H1 (cell line): ENCODE results near the gene STKLD1. TPM values are rescaled to one million over a fixed set of nuclear protein-coding genes. Genes with fewer than 3 reads are reported as not detected.

Source experiments
- CTCF ChIA-PET: fragments of 300-600 bp; sonication (Branson Sonifier 250); formaldehyde crosslinking; loops from one replicate; lab custom pipeline; 2021; ENCODE audit not compliant: partially characterized antibody; lab: Charles Lee
- POLR2A ChIA-PET: fragments of 300-600 bp; sonication (Branson Sonifier 250); formaldehyde crosslinking; loops from one replicate; lab custom pipeline; 2021; ENCODE audit warnings: inconsistent platforms; ENCODE audit not compliant: partially characterized antibody; lab: Charles Lee
- DNase-seq, 2 experiments: peaks; one replicate each; pipeline versions ENCODE4 v3.0.0 to v3.0.0-alpha.2; 2010 to 2022; ENCODE audit warnings: low spot score in 2 of 2, low read depth in 1 of 2, mixed read lengths in 1 of 2
- FAIRE-seq: peaks from 2 replicates; lab custom pipeline; 2011; peaks lifted over from hg19 to GRCh38; lab: Jason Lieb, UNC
- H2AFZ ChIP-seq: 2 replicates; pipeline ENCODE4 v1.8.1; 2012; ENCODE audit warnings: low read length, inconsistent platforms
- H2AK5ac ChIP-seq: 2 replicates; pipeline ENCODE4 v1.6.1; 2013; ENCODE audit warnings: low read depth, low read length
- H2BK120ac ChIP-seq: replicated peaks from 2 replicates; pipeline ENCODE3; 2013; ENCODE audit warnings: low read depth, low read length, inconsistent platforms
- H2BK12ac ChIP-seq: 2 replicates; pipeline ENCODE4 v1.6.1; 2013; ENCODE audit warnings: low read depth, low read length
- H2BK15ac ChIP-seq: 2 replicates; pipeline ENCODE4 v1.6.1; 2013; ENCODE audit warnings: low read length
- H2BK20ac ChIP-seq: 2 replicates; pipeline ENCODE4 v1.6.1; 2013; ENCODE audit warnings: low read length
- H2BK5ac ChIP-seq: 2 replicates; pipeline ENCODE4 v1.6.1; 2013; ENCODE audit warnings: low read depth, low read length
- H3K14ac ChIP-seq: 2 replicates; pipeline ENCODE4 v1.6.1; 2013; ENCODE audit warnings: inconsistent platforms; ENCODE audit not compliant: insufficient read length
- H3K18ac ChIP-seq: 2 replicates; pipeline ENCODE4 v1.6.1; 2013; ENCODE audit warnings: low read length; ENCODE audit errors: extremely low read depth
- H3K23ac ChIP-seq: 2 replicates; pipeline ENCODE4 v1.6.1; 2013; ENCODE audit warnings: inconsistent platforms; ENCODE audit not compliant: insufficient read length
- H3K23me2 ChIP-seq: 2 replicates; pipeline ENCODE4 v1.6.1; 2013; ENCODE audit warnings: low read depth, low read length
- H3K27ac ChIP-seq: 2 replicates; pipeline ENCODE4 v1.6.1; 2011; ENCODE audit warnings: low read depth, low read length, inconsistent platforms
- H3K27me3 ChIP-seq, 4 experiments: replicated peaks in 1 of 4; 1 replicate in 1 of 4; 2 replicates in 3 of 4; pipeline versions ENCODE4 v1.6.1 to v1.8.1; 2011 to 2013; ENCODE audit warnings: low read length in 3 of 4, mild to moderate bottlenecking in 3 of 4, inconsistent platforms in 2 of 4, mixed read lengths in 2 of 4, moderate library complexity in 1 of 4; ENCODE audit not compliant: control insufficient read depth in 3 of 4, insufficient read depth in 3 of 4; ENCODE audit errors: extremely low read depth in 1 of 4
- H3K36me3 ChIP-seq, 4 experiments: 2 replicates each; pipeline versions ENCODE4 v1.6.1 to v1.8.1; 2011 to 2013; ENCODE audit warnings: mild to moderate bottlenecking in 4 of 4, low read length in 3 of 4, moderate library complexity in 2 of 4, control low read depth in 1 of 4, inconsistent platforms in 1 of 4; ENCODE audit not compliant: insufficient read depth in 4 of 4, control insufficient read depth in 2 of 4
- H3K4ac ChIP-seq: replicated peaks from 2 replicates; pipeline ENCODE3; 2013; ENCODE audit warnings: low read length, low read depth, mixed read lengths, inconsistent platforms; ENCODE audit not compliant: insufficient read length
- H3K4me1 ChIP-seq, 4 experiments: replicated peaks in 1 of 4; 1 replicate in 1 of 4; 2 replicates in 3 of 4; pipeline versions ENCODE4 v1.6.1 to v1.8.1; 2011 to 2013; ENCODE audit warnings: low read length in 3 of 4, inconsistent platforms in 2 of 4, mixed read lengths in 1 of 4; ENCODE audit not compliant: insufficient read depth in 4 of 4, control insufficient read depth in 3 of 4
- H3K4me2 ChIP-seq, 2 experiments: 2 replicates each; pipeline versions ENCODE4 v1.6.1 to v1.8.1; 2011 to 2013; ENCODE audit warnings: low read depth in 2 of 2, low read length in 2 of 2, control low read depth in 1 of 2, inconsistent platforms in 1 of 2, mild to moderate bottlenecking in 1 of 2; ENCODE audit not compliant: insufficient read depth in 1 of 2
- H3K4me3 ChIP-seq, 4 experiments: fragments of 200-600, 300-600 bp in 1 of 4; sonication (generic), shearing (Covaris generic), sonication (Bioruptor Twin) in 1 of 4; 2 replicates each; pipeline versions ENCODE4 v1.5.1 to v1.8.1; 2011 to 2016; ENCODE audit warnings: low read length in 4 of 4, low read depth in 3 of 4, control low read depth in 2 of 4, inconsistent platforms in 2 of 4, mild to moderate bottlenecking in 2 of 4, mixed read lengths in 1 of 4, moderate library complexity in 1 of 4; ENCODE audit not compliant: insufficient read depth in 2 of 4; ENCODE audit errors: extremely low read depth in 1 of 4
- H3K56ac ChIP-seq: replicated peaks from 2 replicates; pipeline ENCODE3; 2013; ENCODE audit warnings: low read depth, mild to moderate bottlenecking, mixed read lengths, low read length, inconsistent platforms; ENCODE audit not compliant: insufficient read length
- H3K79me1 ChIP-seq: 2 replicates; pipeline ENCODE4 v1.6.1; 2013; ENCODE audit warnings: low read depth, low read length, control low read depth
- H3K79me2 ChIP-seq, 2 experiments: 2 replicates each; pipeline versions ENCODE4 v1.6.1 to v1.8.1; 2012 to 2013; ENCODE audit warnings: low read length in 2 of 2, mild to moderate bottlenecking in 2 of 2, inconsistent platforms in 1 of 2; ENCODE audit not compliant: insufficient read depth in 2 of 2, control insufficient read depth in 1 of 2
- H3K9ac ChIP-seq, 4 experiments: replicated peaks in 1 of 4; 1 replicate in 1 of 4; 2 replicates in 3 of 4; pipeline versions ENCODE4 v1.6.1 to v1.8.1; 2011 to 2013; ENCODE audit warnings: low read depth in 3 of 4, low read length in 3 of 4, control low read depth in 2 of 4, mild to moderate bottlenecking in 2 of 4, moderate library complexity in 2 of 4, inconsistent platforms in 1 of 4; ENCODE audit errors: extremely low read depth in 1 of 4
- H3K9me3 ChIP-seq, 2 experiments: 2 replicates each; pipeline versions ENCODE4 v1.6.1 to v1.8.1; 2012 to 2013; ENCODE audit warnings: mild to moderate bottlenecking in 2 of 2, moderate library complexity in 2 of 2, control low read depth in 1 of 2, inconsistent platforms in 1 of 2, low read depth in 1 of 2, low read length in 1 of 2, mixed read lengths in 1 of 2; ENCODE audit not compliant: insufficient read depth in 2 of 2
- H4K20me1 ChIP-seq, 2 experiments: replicated peaks in 1 of 2; 2 replicates each; pipeline versions ENCODE3 to v1.8.1; 2011 to 2013; ENCODE audit warnings: inconsistent platforms in 2 of 2, low read length in 2 of 2, mild to moderate bottlenecking in 1 of 2; ENCODE audit not compliant: insufficient read depth in 2 of 2, control insufficient read depth in 1 of 2
- H4K5ac ChIP-seq: 2 replicates; pipeline ENCODE4 v1.6.1; 2013; ENCODE audit warnings: low read length, low read depth, mixed read lengths, inconsistent platforms; ENCODE audit not compliant: insufficient read length
- H4K8ac ChIP-seq: 2 replicates; pipeline ENCODE4 v1.8.0; 2013; ENCODE audit warnings: mild to moderate bottlenecking, moderate library complexity, low read length, inconsistent platforms; ENCODE audit not compliant: insufficient read depth; ENCODE audit errors: extremely low read depth
- H4K91ac ChIP-seq: replicated peaks from 2 replicates; pipeline ENCODE3; 2013; ENCODE audit warnings: low read length, mixed read lengths, inconsistent platforms; ENCODE audit not compliant: insufficient read length
- CEBPB ChIP-seq: IDR thresholded peaks from 2 replicates; pipeline ENCODE4 v1.6.1; 2012; ENCODE audit warnings: low read depth, low read length
- CHD2 ChIP-seq: IDR thresholded peaks from 2 replicates; pipeline ENCODE4 v1.6.1; 2012; ENCODE audit warnings: low read length, improper control_type of control experiment
- CREB1 ChIP-seq: IDR thresholded peaks from 2 replicates; pipeline ENCODE4 v1.6.1; 2012; ENCODE audit warnings: inconsistent platforms
- FOSL1 ChIP-seq: IDR thresholded peaks from 2 replicates; pipeline ENCODE4 v1.6.1; 2011; ENCODE audit warnings: mild to moderate bottlenecking, low read depth, low read length, moderate library complexity; ENCODE audit not compliant: insufficient read depth
- JUN ChIP-seq: IDR thresholded peaks from 2 replicates; pipeline ENCODE4 v1.6.1; 2011; ENCODE audit warnings: low read depth, mild to moderate bottlenecking, improper control_type of control experiment, low read length
- KDM1A ChIP-seq: fragments of 200-600, 300-600 bp; sonication (generic); IDR thresholded peaks from 2 replicates; pipeline ENCODE4 v1.7.1; 2016; ENCODE audit warnings: mild to moderate bottlenecking, low read length, borderline replicate concordance
- MAFK ChIP-seq: IDR thresholded peaks from 2 replicates; pipeline ENCODE4 v1.6.1; 2012; ENCODE audit warnings: low read depth, mild to moderate bottlenecking, improper control_type of control experiment, low read length
- WGBS, 2 experiments: shearing (Covaris generic) in 1 of 2; methylation state at CpG; one replicate each; pipeline versions ENCODE4 v1.1.6 to v1.1.7; 2013 to 2015; ENCODE audit warnings: low lambda C conversion rate in 2 of 2, mixed read lengths in 2 of 2, inconsistent platforms in 1 of 2, low coverage in 1 of 2, missing lambda C conversion rate in 1 of 2; ENCODE audit not compliant: insufficient replicate concordance in 2 of 2, insufficient coverage in 1 of 2, insufficient read length in 1 of 2; ENCODE audit errors: extremely low coverage in 1 of 2, missing lambda C conversion rate in 1 of 2; 5-methylcytosine and 5-hydroxymethylcytosine counted together
- polyA plus RNA-seq, 7 experiments: library from polyadenylated mRNA; depleted of rRNA in 3 of 7; stranded (reverse) in 5 of 7; unstranded in 2 of 7; fragments of >200 nt in 5 of 7; fragments of 200-250 nt in 2 of 7; gene quantifications; 1 replicate in 5 of 7; 2 replicates in 1 of 7; 4 replicates in 1 of 7; pipeline versions ENCODE4 v1.2.1 to v1.2.3, GENCODE V29; 2011 to 2013; ENCODE audit warnings: missing spikeins in 2 of 7, mixed read lengths in 2 of 7
- total RNA-seq: library from RNA; stranded (reverse); fragmentation: NEBNext Ultra II Directional; extraction: Animal tissue kit (Norgen Biotek cat#: 25700); gene quantifications from 2 replicates; pipeline ENCODE4 v1.2.1, GENCODE V29; 2021
- TF ChIP-seq, protein P1 (sequence below), 3 experiments: IDR thresholded peaks; 1 replicate in 2 of 3; 2 replicates in 1 of 3; pipeline versions ENCODE4 v1.5.1 to v1.6.1; 2011; ENCODE audit warnings: low read length in 3 of 3, mild to moderate bottlenecking in 3 of 3, inconsistent platforms in 2 of 3, low read depth in 1 of 3, moderate library complexity in 1 of 3; ENCODE audit not compliant: insufficient read depth in 1 of 3; ENCODE audit errors: control extremely low read depth in 1 of 3
- TF ChIP-seq, protein P2 (sequence below): IDR thresholded peaks from 2 replicates; pipeline ENCODE4 v1.6.1; 2012; ENCODE audit warnings: inconsistent platforms

The STKLD1 gene
- total and polyA plus RNA-seq, 2 of the 8 experiments (the other 6 are each of a cell fraction or from before 2014, with no cell fraction given): 0.26 TPM; not detected in 1

DNA sequence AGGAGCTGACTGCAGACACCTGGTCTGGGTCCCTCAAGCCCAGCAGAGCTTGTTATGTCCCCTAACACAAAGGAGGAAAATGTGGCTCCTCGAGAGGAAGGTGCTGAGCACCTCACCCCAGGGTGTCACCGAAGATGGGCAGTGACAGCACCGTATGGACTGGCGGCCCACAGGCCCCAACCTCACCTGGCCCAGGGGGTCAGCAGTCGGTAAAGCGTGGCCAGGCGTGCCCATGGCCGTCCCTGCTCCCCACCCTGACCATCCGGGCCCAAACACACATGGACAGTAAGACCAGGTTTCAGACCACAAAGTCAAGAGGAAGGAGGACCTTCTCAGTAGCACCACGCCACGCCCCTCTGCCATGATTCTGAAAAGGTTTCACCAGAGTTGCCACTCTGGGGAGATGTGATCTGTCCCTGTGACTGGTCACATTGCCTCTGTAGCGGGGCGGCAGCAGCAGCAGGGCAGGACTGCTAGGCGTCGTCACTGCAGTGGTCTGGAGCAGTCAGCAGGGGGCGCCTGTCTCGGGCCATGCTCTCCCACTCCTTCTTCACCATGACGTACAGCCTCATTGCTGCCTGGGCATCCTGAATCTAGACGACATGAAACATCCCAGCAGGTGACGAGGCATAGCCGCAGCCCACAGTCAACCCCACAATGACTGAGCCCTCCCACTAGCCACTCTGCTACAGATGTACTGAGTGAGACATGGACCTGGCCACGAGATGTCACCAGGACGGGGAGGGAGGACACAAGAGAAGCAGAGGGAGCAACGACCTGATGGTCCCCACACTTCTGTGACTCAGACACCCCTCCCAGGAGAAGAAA, 30.5 kb downstream of the STKLD1 start:
- H4K8ac ChIP-seq: peak overlapping the region; percentile 4; the same call in 1 of the 2 replicates
- ChIA-PET CTCF (interaction anchor here (0.6 to 4.6 kb wide), 13 partner anchors 9 to 185 kb away, joined by 3 to 32 read pairs (median 4); partner anchors contain the start of genes SURF1 and SURF2), POLR2A (interaction anchor here (5.6 kb wide), 1 partner anchor 9 kb away, joined by 31 read pairs; no protein-coding TSS in a partner anchor)
- no peaks in the 10 kb centered on the region for H3K4me1 ChIP-seq
- no peak overlapping the region for H2BK12ac ChIP-seq
- H4K91ac ChIP-seq: no peak overlapping the region
- H3K4me2 ChIP-seq: no peak overlapping the region
- no peaks in the 10 kb centered on the region for H3K79me2 ChIP-seq
- no peaks in the 10 kb centered on the region for H3K23me2 ChIP-seq
- peaks cover 15 to 20% of the 10 kb centered on the region in 2 experiments for H4K20me1 ChIP-seq
- 0 out of 2 replicates have a peak overlapping the region, but pooled peaks have one; percentile 35 for H2BK5ac ChIP-seq
- H3K79me1 ChIP-seq: 0 out of 2 replicates have a peak, but pooled peaks cover 3% of the 10 kb centered on the region
- no peak overlapping the region for H3K9ac ChIP-seq
- FAIRE-seq: peak; percentile 32
- WGBS, 2 experiments: 75% methylated on average over 21 of the region's 24 CpGs; no CpG with 5 or more reads in 1 of the 2 experiments
- peaks cover 17 to 48% (median 34%) of the 10 kb centered on the region in 4 experiments; a peak in 7 of 8 replicates for H3K36me3 ChIP-seq
- no peak overlapping the region for H4K5ac ChIP-seq
- no peak overlapping the region for H3K27ac ChIP-seq
- no peak overlapping the region for H2BK120ac ChIP-seq
- peak; percentile 49 to 89 for DNase-seq
- H3K18ac ChIP-seq: no peak overlapping the region
- H2AFZ ChIP-seq: no peak overlapping the region
- no peak overlapping the region for H2AK5ac ChIP-seq
- no peak overlapping the region for H3K14ac ChIP-seq
- no peak overlapping the region for H2BK20ac ChIP-seq
- no peak overlapping the region for H2BK15ac ChIP-seq
- no peak overlapping the region for H3K4ac ChIP-seq
- H3K9me3 ChIP-seq: no peaks in the 10 kb centered on the region
- H3K4me3 ChIP-seq: no peak overlapping the region
- no peak overlapping the region for H3K56ac ChIP-seq
- no peaks in the 10 kb centered on the region for H3K27me3 ChIP-seq
- H3K23ac ChIP-seq: no peak overlapping the region
- TF ChIP-seq CEBPB (no peak), CREB1 (peak; percentile 70), FOSL1 (no peak), CHD2 (no peak), JUN (no peak), KDM1A (no peak), MAFK (no peak)
- TF ChIP-seq, protein P1, sequence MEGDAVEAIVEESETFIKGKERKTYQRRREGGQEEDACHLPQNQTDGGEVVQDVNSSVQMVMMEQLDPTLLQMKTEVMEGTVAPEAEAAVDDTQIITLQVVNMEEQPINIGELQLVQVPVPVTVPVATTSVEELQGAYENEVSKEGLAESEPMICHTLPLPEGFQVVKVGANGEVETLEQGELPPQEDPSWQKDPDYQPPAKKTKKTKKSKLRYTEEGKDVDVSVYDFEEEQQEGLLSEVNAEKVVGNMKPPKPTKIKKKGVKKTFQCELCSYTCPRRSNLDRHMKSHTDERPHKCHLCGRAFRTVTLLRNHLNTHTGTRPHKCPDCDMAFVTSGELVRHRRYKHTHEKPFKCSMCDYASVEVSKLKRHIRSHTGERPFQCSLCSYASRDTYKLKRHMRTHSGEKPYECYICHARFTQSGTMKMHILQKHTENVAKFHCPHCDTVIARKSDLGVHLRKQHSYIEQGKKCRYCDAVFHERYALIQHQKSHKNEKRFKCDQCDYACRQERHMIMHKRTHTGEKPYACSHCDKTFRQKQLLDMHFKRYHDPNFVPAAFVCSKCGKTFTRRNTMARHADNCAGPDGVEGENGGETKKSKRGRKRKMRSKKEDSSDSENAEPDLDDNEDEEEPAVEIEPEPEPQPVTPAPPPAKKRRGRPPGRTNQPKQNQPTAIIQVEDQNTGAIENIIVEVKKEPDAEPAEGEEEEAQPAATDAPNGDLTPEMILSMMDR (IDR thresholded peaks at IDR 0.05; ENCODE audit: control extremely low read depth in 1 of 3, insufficient read depth in 1 of 3, low read depth in 1 of 3, low read length in 3 of 3): peak in 2 of 3 experiments; percentile 86 to 98; a peak in 3 of 4 replicates
- TF ChIP-seq, protein P2, sequence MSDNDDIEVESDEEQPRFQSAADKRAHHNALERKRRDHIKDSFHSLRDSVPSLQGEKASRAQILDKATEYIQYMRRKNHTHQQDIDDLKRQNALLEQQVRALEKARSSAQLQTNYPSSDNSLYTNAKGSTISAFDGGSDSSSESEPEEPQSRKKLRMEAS: peak; percentile 81
